CD4-positive, alpha-beta memory T cell (primary cell): ENCODE measurements around the gene ETV6. TPM values are rescaled to one million over a fixed set of nuclear protein-coding genes. Genes with fewer than 3 reads are reported as not detected.

Source experiments
- CTCF ChIA-PET: fragments of 350-600 bp; sonication (Branson Sonifier 250); formaldehyde crosslinking; loops from one replicate; lab custom pipeline; 2021; ENCODE audit warnings: inconsistent platforms; ENCODE audit not compliant: partially characterized antibody; lab: Charles Lee
- POLR2A ChIA-PET: fragments of 350-600 bp; sonication (Branson Sonifier 250); formaldehyde crosslinking; loops from one replicate; lab custom pipeline; 2021; ENCODE audit not compliant: partially characterized antibody; lab: Charles Lee
- DNase-seq, 5 donors: peaks; one replicate each; pipeline versions ENCODE4 v3.0.0 to v3.0.0-alpha.2; 2020 to 2022; ENCODE audit warnings: mixed read lengths in 1 of 5
- H3K27ac ChIP-seq: one replicate; pipeline ENCODE4 v1.7.0; 2013; ENCODE audit warnings: low read depth, low read length
- H3K27me3 ChIP-seq: 2 replicates; pipeline ENCODE4 v1.7.0; 2013; ENCODE audit warnings: mild to moderate bottlenecking, low read length, moderate library complexity; ENCODE audit not compliant: insufficient read depth
- H3K36me3 ChIP-seq: 2 replicates; pipeline ENCODE4 v1.7.0; 2013; ENCODE audit warnings: mild to moderate bottlenecking, low read length, moderate library complexity; ENCODE audit not compliant: insufficient read depth
- H3K4me1 ChIP-seq: 2 replicates; pipeline ENCODE4 v1.7.0; 2013; ENCODE audit warnings: mild to moderate bottlenecking, low read length, moderate library complexity; ENCODE audit not compliant: insufficient read depth
- H3K4me3 ChIP-seq, 2 donors: one replicate each; pipeline ENCODE4 v1.7.0; 2013; ENCODE audit warnings: low read length in 2 of 2, mild to moderate bottlenecking in 1 of 2
- H3K9me3 ChIP-seq, 2 donors: one replicate each; pipeline ENCODE4 v1.7.0; 2013; ENCODE audit warnings: low read length in 2 of 2, control low read depth in 1 of 2; ENCODE audit not compliant: control insufficient read depth in 1 of 2
- H3K27ac Mint-ChIP-seq, 7 donors: one replicate each; pipeline ENCODE4 v1.8.0; 2020 to 2021; ENCODE audit warnings: mixed read lengths in 7 of 7, mild to moderate bottlenecking in 6 of 7, inconsistent platforms in 3 of 7, moderate library complexity in 3 of 7
- H3K27me3 Mint-ChIP-seq, 2 donors: one replicate each; pipeline ENCODE4 v1.8.0; 2020 to 2021; ENCODE audit warnings: mixed read lengths in 2 of 2
- H3K36me3 Mint-ChIP-seq, 2 donors: one replicate each; pipeline ENCODE4 v1.8.0; 2020 to 2021; ENCODE audit warnings: mixed read lengths in 2 of 2, inconsistent platforms in 1 of 2, mild to moderate bottlenecking in 1 of 2
- H3K4me1 Mint-ChIP-seq, 4 donors: one replicate each; pipeline ENCODE4 v1.8.0; 2020 to 2021; ENCODE audit warnings: mixed read lengths in 4 of 4, mild to moderate bottlenecking in 1 of 4
- H3K4me3 Mint-ChIP-seq, 8 donors: one replicate each; pipeline ENCODE4 v1.8.0; 2020 to 2021; ENCODE audit warnings: mixed read lengths in 8 of 8, mild to moderate bottlenecking in 7 of 8, moderate library complexity in 6 of 8, inconsistent platforms in 3 of 8
- H3K9me3 Mint-ChIP-seq, 8 donors: one replicate each; pipeline ENCODE4 v1.8.0; 2020 to 2021; ENCODE audit warnings: mixed read lengths in 8 of 8, mild to moderate bottlenecking in 5 of 8, inconsistent platforms in 3 of 8, moderate library complexity in 1 of 8
- intact Hi-C: fragments of 100-400 bp; cut with micrococcal nuclease; formaldehyde crosslinking; loops from one replicate; pipeline ENCODE4 v1.15.1; 2023
- polyA plus RNA-seq, 2 donors: library from polyadenylated mRNA; unstranded; fragments of 300-500 nt; fragmentation: Illumina TruSeq; gene quantifications; one replicate each; pipeline ENCODE4 v1.2.3, GENCODE V29; 2021
- total RNA-seq, 2 experiments: library from RNA; stranded (reverse); gene quantifications; one replicate each; pipeline ENCODE4 v1.2.3, GENCODE V29; 2021

Gene ETV6
- total and polyA plus RNA-seq, 4 experiments from 2014 or later, result 3.3 to 43.9 (median 25.7) TPM

GRCh38 chr12:11916771-11917170 is 267.3 kb downstream of the ETV6 start:
- H3K27me3 ChIP-seq, result no peaks in the 10 kb centered on the region
- Mint-ChIP-seq H3K4me3 (no peak overlapping the region), H3K27ac (no peak overlapping the region), H3K9me3 (peaks cover 0 to 7% (median 1%) of the 10 kb centered on the region in 8 donors), H3K36me3 (peaks cover under 1 to 3% of the 10 kb centered on the region in 2 donors), H3K4me1 (no peaks in the 10 kb centered on the region), H3K27me3 (no peaks in the 10 kb centered on the region)
- no peak overlapping the region for H3K4me3 ChIP-seq
- H3K4me1 ChIP-seq, result no peaks in the 10 kb centered on the region
- ChIA-PET POLR2A (no interaction called here), CTCF (interaction anchor here (1.2 to 1.7 kb wide), 2 partner anchors 116 to 419 kb away, joined by 3 to 7 read pairs; no protein-coding TSS in a partner anchor)
- H3K36me3 ChIP-seq, result no peaks in the 10 kb centered on the region
- DNase-seq, result no peak
- intact Hi-C loops, result no loop called here
- H3K27ac ChIP-seq, result no peak overlapping the region
- no peaks in the 10 kb centered on the region for H3K9me3 ChIP-seq

GRCh38 chr12:11917501-11917900 is 268.0 kb downstream of the ETV6 start:
- H3K27me3 ChIP-seq, result no peaks in the 10 kb centered on the region
- Mint-ChIP-seq H3K36me3 (no peaks in the 10 kb centered on the region), H3K4me1 (peaks cover 2 to 6% (median 4%) of the 10 kb centered on the region in 4 donors), H3K4me3 (no peak overlapping the region), H3K9me3 (peaks cover 0 to 3% (median 0%) of the 10 kb centered on the region in 8 donors), H3K27me3 (no peaks in the 10 kb centered on the region), H3K27ac (no peak overlapping the region)
- no peaks in the 10 kb centered on the region for H3K36me3 ChIP-seq
- no peak overlapping the region for H3K4me3 ChIP-seq
- no peak for DNase-seq
- H3K27ac ChIP-seq, result no peak overlapping the region
- intact Hi-C loops, result no loop called here
- H3K4me1 ChIP-seq, result peaks cover 2% of the 10 kb centered on the region
- ChIA-PET CTCF (interaction anchor here (0.7 to 1.7 kb wide), 3 partner anchors 12 to 115 kb away, joined by 3 to 7 read pairs (median 3); no protein-coding TSS in a partner anchor), POLR2A (no interaction called here)
- no peaks in the 10 kb centered on the region for H3K9me3 ChIP-seq

GRCh38 chr12:11920231-11920630 is 270.8 kb downstream of the ETV6 start:
- no peak for DNase-seq
- intact Hi-C loops, result loop anchor here (5.0 kb wide), 1 partner anchor 37 kb away; no protein-coding TSS in a partner anchor
- Histone ChIP-seq H3K27ac (no peak overlapping the region), H3K4me1 (peaks cover 4% of the 10 kb centered on the region), H3K4me3 (no peak overlapping the region), H3K36me3 (no peaks in the 10 kb centered on the region), H3K27me3 (no peaks in the 10 kb centered on the region), H3K9me3 (no peaks in the 10 kb centered on the region)
- Mint-ChIP-seq H3K27me3 (no peaks in the 10 kb centered on the region), H3K27ac (no peak overlapping the region), H3K4me3 (no peak overlapping the region), H3K4me1 (peaks cover 5 to 12% (median 10%) of the 10 kb centered on the region in 4 donors), H3K9me3 (no peaks in the 10 kb centered on the region), H3K36me3 (no peaks in the 10 kb centered on the region)
- CTCF ChIA-PET, result no interaction called here
- POLR2A ChIA-PET, result no interaction called here

GRCh38 chr12:11922361-11922760 is 272.9 kb downstream of the ETV6 start:
- Histone ChIP-seq H3K9me3 (no peaks in the 10 kb centered on the region), H3K27ac (no peak overlapping the region), H3K4me3 (no peak overlapping the region), H3K4me1 (peaks cover 4% of the 10 kb centered on the region), H3K27me3 (no peaks in the 10 kb centered on the region), H3K36me3 (no peaks in the 10 kb centered on the region)
- DNase-seq, result no peak
- H3K9me3 Mint-ChIP-seq, result no peaks in the 10 kb centered on the region
- H3K27ac Mint-ChIP-seq, result peak overlapping the region in 2 of 7 donors; percentile 33 to 42
- H3K36me3 Mint-ChIP-seq, result no peaks in the 10 kb centered on the region
- H3K27me3 Mint-ChIP-seq, result no peaks in the 10 kb centered on the region
- ChIA-PET CTCF (interaction anchor here (0.9 to 1.6 kb wide), 2 partner anchors 87 to 110 kb away, joined by 4 to 7 read pairs; no protein-coding TSS in a partner anchor), POLR2A (no interaction called here)
- intact Hi-C loops, result loop anchor here (5.0 kb wide), 1 partner anchor 35 kb away; no protein-coding TSS in a partner anchor
- H3K4me1 Mint-ChIP-seq, result peaks cover 5 to 12% (median 10%) of the 10 kb centered on the region in 4 donors
- no peak overlapping the region for H3K4me3 Mint-ChIP-seq

GRCh38 chr12:11923067-11923466 is 273.6 kb downstream of the ETV6 start:
- H3K27me3 Mint-ChIP-seq, result no peaks in the 10 kb centered on the region
- intact Hi-C loops, result loop anchor here (5.0 kb wide), 1 partner anchor 34 kb away; no protein-coding TSS in a partner anchor
- no peaks in the 10 kb centered on the region for H3K9me3 Mint-ChIP-seq
- Histone ChIP-seq H3K9me3 (no peaks in the 10 kb centered on the region), H3K27me3 (no peaks in the 10 kb centered on the region), H3K36me3 (no peaks in the 10 kb centered on the region), H3K4me3 (no peak overlapping the region), H3K4me1 (peaks cover 4% of the 10 kb centered on the region), H3K27ac (no peak overlapping the region)
- ChIA-PET POLR2A (no interaction called here), CTCF (interaction anchor here (0.7 to 1.6 kb wide), 3 partner anchors 86 to 110 kb away, joined by 4 to 7 read pairs (median 4); no protein-coding TSS in a partner anchor)
- DNase-seq, result no peak
- H3K4me3 Mint-ChIP-seq, result no peak overlapping the region
- peaks cover 7 to 12% (median 10%) of the 10 kb centered on the region in 4 donors for H3K4me1 Mint-ChIP-seq
- peak overlapping the region in 1 of 7 donors; percentile 33 for H3K27ac Mint-ChIP-seq
- no peaks in the 10 kb centered on the region for H3K36me3 Mint-ChIP-seq

- no peak for DNase-seq
- no peak overlapping the region for H3K27ac ChIP-seq
- H3K27me3 ChIP-seq, result no peaks in the 10 kb centered on the region
- ChIA-PET CTCF (interaction anchor here (1.4 kb wide), 1 partner anchor 21 kb away, joined by 3 read pairs; no protein-coding TSS in a partner anchor), POLR2A (no interaction called here)
- Mint-ChIP-seq H3K36me3 (no peaks in the 10 kb centered on the region), H3K9me3 (no peaks in the 10 kb centered on the region), H3K4me3 (no peak overlapping the region), H3K27me3 (no peaks in the 10 kb centered on the region), H3K27ac (no peak overlapping the region), H3K4me1 (peaks cover 4 to 9% (median 7%) of the 10 kb centered on the region in 4 donors)
- H3K4me3 ChIP-seq, result no peak overlapping the region
- no peaks in the 10 kb centered on the region for H3K36me3 ChIP-seq
- H3K9me3 ChIP-seq, result no peaks in the 10 kb centered on the region
- H3K4me1 ChIP-seq, result peaks cover 3% of the 10 kb centered on the region
- intact Hi-C loops, result no loop called here
Observed at GRCh38 chr12:11927286-11927935, 277.9 kb downstream of the ETV6 start.

GRCh38 chr12:11929714-11930113 is 280.2 kb downstream of the ETV6 start:
- intact Hi-C loops, result no loop called here
- POLR2A ChIA-PET, result no interaction called here
- no peak for DNase-seq
- H3K27me3 ChIP-seq, result no peaks in the 10 kb centered on the region
- Mint-ChIP-seq H3K4me1 (peaks cover 0 to 1% (median 0%) of the 10 kb centered on the region in 4 donors), H3K36me3 (no peaks in the 10 kb centered on the region), H3K27ac (no peak overlapping the region), H3K27me3 (no peaks in the 10 kb centered on the region), H3K9me3 (no peaks in the 10 kb centered on the region), H3K4me3 (no peak overlapping the region)
- H3K27ac ChIP-seq, result no peak overlapping the region
- no peaks in the 10 kb centered on the region for H3K9me3 ChIP-seq
- CTCF ChIA-PET, result no interaction called here
- H3K4me3 ChIP-seq, result no peak overlapping the region
- H3K4me1 ChIP-seq, result no peaks in the 10 kb centered on the region
- H3K36me3 ChIP-seq, result no peaks in the 10 kb centered on the region
